Thoracic aorta (tissue), 2 donors: Measurements from ENCODE around the gene SWI5. TPM values are rescaled to one million over a fixed set of nuclear protein-coding genes. Genes with fewer than 3 reads are reported as not detected.

Source experiments
- ATAC-seq: fragments of 150-250 bp; one replicate; pipeline ENCODE4 v1.8.0; 2017; ENCODE audit warnings: low read depth; ENCODE audit not compliant: insufficient number of reproducible peaks, low FRiP score
- DNase-seq: peaks from one replicate; pipeline ENCODE4 v3.0.0-alpha.2; 2020; ENCODE audit warnings: low spot score
- H3K27ac ChIP-seq, 2 donors: fragments of 200-600 bp; sonication (generic); 1 replicate in 1 of 2; 2 replicates in 1 of 2; pipeline ENCODE4 v1.5.1; 2016; ENCODE audit warnings: mild to moderate bottlenecking in 2 of 2, moderate library complexity in 2 of 2
- H3K27me3 ChIP-seq: fragments of 200-600 bp; sonication (generic); replicated peaks from 2 replicates; pipeline ENCODE4 v1.6.0; 2016; ENCODE audit warnings: mild to moderate bottlenecking; ENCODE audit not compliant: insufficient read depth
- H3K36me3 ChIP-seq: fragments of 200-600 bp; sonication (generic); one replicate; pipeline ENCODE4 v1.5.1; 2016
- H3K4me1 ChIP-seq, 2 donors: fragments of 200-600 bp; sonication (generic); 1 replicate in 1 of 2; 2 replicates in 1 of 2; pipeline versions ENCODE4 v1.5.1 to v1.6.0; 2016; ENCODE audit warnings: low read depth in 2 of 2, mild to moderate bottlenecking in 1 of 2; ENCODE audit not compliant: control insufficient read depth in 1 of 2
- H3K4me3 ChIP-seq: fragments of 200-600 bp; sonication (generic); 2 replicates; pipeline ENCODE4 v1.5.1; 2016; ENCODE audit warnings: mild to moderate bottlenecking
- H3K9me3 ChIP-seq: fragments of 200-600 bp; sonication (generic); 2 replicates; pipeline ENCODE4 v1.5.1; 2016
- total RNA-seq, 2 donors: library from RNA; depleted of rRNA; stranded (reverse); fragments of >200 nt; gene quantifications; one replicate each; pipeline versions ENCODE4 v1.1.0 to v1.2.3, GENCODE V29; 2016
- TF ChIP-seq, protein P1 (sequence below): fragments of 200-600 bp; sonication (generic); IDR thresholded peaks from one replicate; pipeline ENCODE4 v1.5.1; 2019; ENCODE audit warnings: antibody characterized with exemption

Gene SWI5
- total RNA-seq, 2 donors from 2014 or later: 12.0 to 26.8 TPM

DNA sequence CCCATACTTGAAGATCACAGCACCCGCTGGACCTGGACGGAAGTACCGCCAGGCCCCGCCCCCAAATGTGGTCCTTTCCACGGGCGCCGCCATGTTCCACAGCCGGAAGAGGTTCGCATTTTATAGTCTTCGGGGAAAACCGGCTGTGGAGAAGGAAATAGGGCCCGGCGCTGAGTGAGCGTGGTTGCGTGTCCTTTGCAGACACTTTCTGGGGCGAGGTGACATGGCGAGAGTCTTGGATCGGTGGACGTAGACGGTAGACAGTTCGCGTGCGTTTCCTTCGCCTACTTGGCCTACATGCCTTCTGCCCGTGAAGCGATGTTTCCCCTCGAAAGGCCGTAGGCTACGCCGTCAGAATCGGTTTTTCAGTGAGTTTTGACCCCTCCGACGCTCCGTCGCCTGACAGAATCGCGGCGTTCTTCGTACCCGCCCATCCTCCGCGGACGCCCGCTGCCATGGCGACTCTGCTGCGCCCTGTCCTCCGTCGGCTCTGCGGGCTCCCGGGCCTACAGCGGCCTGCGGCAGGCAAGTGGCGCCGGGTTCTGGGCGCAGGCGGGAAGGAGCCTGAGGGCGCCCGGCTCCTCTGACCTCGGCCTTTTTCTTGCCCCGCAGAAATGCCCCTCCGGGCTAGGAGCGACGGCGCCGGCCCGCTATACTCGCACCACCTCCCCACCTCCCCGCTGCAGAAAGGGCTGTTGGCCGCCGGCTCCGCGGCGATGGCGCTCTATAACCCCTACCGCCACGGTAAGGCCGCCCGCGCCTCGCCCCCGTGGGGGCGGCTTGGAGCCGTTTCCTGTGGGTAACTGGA, 46.5 kb downstream of the SWI5 start, which contains the start of the genes COQ4 and TRUB2:
COQ4 (plus strand) TSS at position 436 of the 808 bp plus-strand sequence; CDS start at position 456, 20 bp downstream.
TRUB2 (minus strand) TSS at position 44 of the 808 bp plus-strand sequence; CDS start at position 5, 39 bp downstream.
- ATAC-seq (peak; percentile 96), DNase-seq (peak; percentile 80)
- H3K9me3 ChIP-seq: no peaks in the 10 kb centered on the region
- H3K4me1 ChIP-seq: peaks cover 13 to 24% of the 10 kb centered on the region in 2 donors
- TF ChIP-seq, protein P1, sequence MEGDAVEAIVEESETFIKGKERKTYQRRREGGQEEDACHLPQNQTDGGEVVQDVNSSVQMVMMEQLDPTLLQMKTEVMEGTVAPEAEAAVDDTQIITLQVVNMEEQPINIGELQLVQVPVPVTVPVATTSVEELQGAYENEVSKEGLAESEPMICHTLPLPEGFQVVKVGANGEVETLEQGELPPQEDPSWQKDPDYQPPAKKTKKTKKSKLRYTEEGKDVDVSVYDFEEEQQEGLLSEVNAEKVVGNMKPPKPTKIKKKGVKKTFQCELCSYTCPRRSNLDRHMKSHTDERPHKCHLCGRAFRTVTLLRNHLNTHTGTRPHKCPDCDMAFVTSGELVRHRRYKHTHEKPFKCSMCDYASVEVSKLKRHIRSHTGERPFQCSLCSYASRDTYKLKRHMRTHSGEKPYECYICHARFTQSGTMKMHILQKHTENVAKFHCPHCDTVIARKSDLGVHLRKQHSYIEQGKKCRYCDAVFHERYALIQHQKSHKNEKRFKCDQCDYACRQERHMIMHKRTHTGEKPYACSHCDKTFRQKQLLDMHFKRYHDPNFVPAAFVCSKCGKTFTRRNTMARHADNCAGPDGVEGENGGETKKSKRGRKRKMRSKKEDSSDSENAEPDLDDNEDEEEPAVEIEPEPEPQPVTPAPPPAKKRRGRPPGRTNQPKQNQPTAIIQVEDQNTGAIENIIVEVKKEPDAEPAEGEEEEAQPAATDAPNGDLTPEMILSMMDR: no peak
- no peaks in the 10 kb centered on the region for H3K27me3 ChIP-seq
- peak within 1 kb of the TSS; percentile 94 for H3K4me3 ChIP-seq
- peaks cover 18% of the 10 kb centered on the region for H3K36me3 ChIP-seq
- peak within 1 kb of the TSS; percentile 68 to 76 for H3K27ac ChIP-seq

DNA sequence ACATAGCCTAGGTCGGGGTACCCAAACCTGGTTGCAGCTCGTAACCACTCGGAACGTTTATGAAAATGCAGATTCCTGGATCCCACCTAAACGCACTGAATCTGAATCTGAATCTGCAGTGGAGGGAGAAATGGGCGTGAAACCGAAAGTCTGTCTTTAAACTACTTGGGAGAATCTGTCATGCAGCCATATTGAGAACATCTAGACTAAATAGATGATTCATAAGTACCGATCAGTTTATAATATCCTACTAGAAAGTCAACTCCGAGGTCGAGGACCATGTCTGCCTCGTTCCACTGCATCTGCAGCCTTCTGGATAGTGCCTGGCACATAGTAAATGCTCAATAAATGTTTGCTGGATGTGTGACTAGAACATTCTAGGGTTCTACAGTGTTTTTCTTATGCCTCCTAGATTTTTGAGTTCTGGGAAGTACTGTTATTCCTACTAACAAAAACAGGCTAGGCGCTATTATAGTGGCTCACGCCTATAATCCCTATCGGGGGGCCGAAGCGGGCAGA, 47.2 kb downstream of the SWI5 start:
- DNase-seq (no peak), ATAC-seq (no peak)
- Histone ChIP-seq H3K9me3 (no peaks in the 10 kb centered on the region), H3K36me3 (peaks cover 22% of the 10 kb centered on the region), H3K27me3 (no peaks in the 10 kb centered on the region), H3K4me3 (peak overlapping the region; percentile 94), H3K4me1 (peaks cover 13 to 24% of the 10 kb centered on the region in 2 donors), H3K27ac (peak overlapping the region; percentile 68 to 76)
- TF ChIP-seq, protein P1: no peak

DNA sequence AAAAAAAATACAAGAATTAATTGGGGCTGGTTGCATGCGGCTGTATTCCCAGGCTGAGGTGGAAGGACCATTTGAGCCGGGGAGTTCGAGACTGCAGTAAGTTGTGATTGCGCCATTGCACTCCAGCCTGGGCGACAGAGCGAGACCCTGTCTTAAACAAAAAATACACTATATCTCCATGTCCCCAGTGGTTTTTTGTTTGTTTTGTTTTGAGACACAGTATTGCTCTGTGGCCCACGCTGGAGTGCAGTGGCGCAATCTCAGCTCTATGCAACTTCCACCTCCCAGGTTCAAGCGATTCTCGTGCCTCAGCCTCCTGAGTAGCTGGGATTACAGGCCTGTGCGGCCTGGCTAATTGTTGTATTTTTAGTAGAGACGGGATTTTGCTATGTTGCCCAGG, 47.7 kb downstream of the SWI5 start:
- TF ChIP-seq, protein P1: no peak
- Histone ChIP-seq H3K4me3 (peak overlapping the region; percentile 94), H3K9me3 (no peaks in the 10 kb centered on the region), H3K27me3 (no peaks in the 10 kb centered on the region), H3K27ac (no peak overlapping the region), H3K36me3 (peaks cover 27% of the 10 kb centered on the region), H3K4me1 (peaks cover 13 to 24% of the 10 kb centered on the region in 2 donors)
- ATAC-seq: no peak
- DNase-seq: no peak

DNA sequence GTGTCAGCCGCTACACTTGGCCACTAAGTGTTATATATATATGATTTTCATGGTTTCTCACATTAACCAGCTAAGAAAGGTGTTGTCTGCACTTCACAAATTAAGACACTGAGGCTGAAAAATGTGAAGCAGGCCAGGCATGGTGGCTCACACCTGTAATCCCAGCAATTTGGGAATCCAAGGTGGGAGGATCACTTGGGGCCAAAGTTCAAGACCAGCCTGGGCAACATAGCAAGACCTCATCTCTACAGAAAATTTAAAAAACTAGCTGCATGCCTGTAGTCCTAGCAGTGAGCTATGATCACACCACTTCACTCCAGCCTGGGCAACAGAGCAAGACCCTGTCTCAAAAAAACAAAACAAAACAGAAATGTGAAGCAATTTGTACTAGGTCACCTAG, 48.3 kb downstream of the SWI5 start:
- no peak overlapping the region for H3K27ac ChIP-seq
- DNase-seq (no peak), ATAC-seq (no peak)
- peaks cover 13 to 24% of the 10 kb centered on the region in 2 donors for H3K4me1 ChIP-seq
- H3K36me3 ChIP-seq: peaks cover 27% of the 10 kb centered on the region
- H3K9me3 ChIP-seq: no peaks in the 10 kb centered on the region
- TF ChIP-seq, protein P1: no peak
- no peak overlapping the region for H3K4me3 ChIP-seq
- H3K27me3 ChIP-seq: no peaks in the 10 kb centered on the region

GRCh38 chr9:128325629-128326028, 49.6 kb downstream of the SWI5 start:
- H3K27me3 ChIP-seq: no peaks in the 10 kb centered on the region
- ATAC-seq (no peak), DNase-seq (no peak)
- H3K4me3 ChIP-seq: no peak overlapping the region
- no peaks in the 10 kb centered on the region for H3K9me3 ChIP-seq
- peaks cover 13 to 24% of the 10 kb centered on the region in 2 donors for H3K4me1 ChIP-seq
- H3K27ac ChIP-seq: no peak overlapping the region
- TF ChIP-seq, protein P1: no peak
- H3K36me3 ChIP-seq: peaks cover 27% of the 10 kb centered on the region
